HG02938 (cell line): ENCODE data around the gene RTL1.

Source experiments
- ATAC-seq: cut with Tn5 transposase; IDR thresholded peaks from one replicate; pipeline ENCODE4 v1.9.1; 2021; ENCODE audit warnings: mild to moderate bottlenecking, moderate library complexity; ENCODE audit not compliant: unreplicated experiment

The RTL1 gene

GRCh38 chr14:100867631-100868315 lies 35.7 kb downstream of the RTL1 start:
- ATAC-seq = no peak

- no peak for ATAC-seq
Measured at GRCh38 chr14:100866666-100867630, 36.6 kb downstream of the RTL1 start.

- ATAC-seq = no peak
Measured at GRCh38 chr14:100865682-100866591, 37.6 kb downstream of the RTL1 start.

- no peak for ATAC-seq
Measured at GRCh38 chr14:100864960-100865681, 38.4 kb downstream of the RTL1 start.

- ATAC-seq = no peak
Measured at GRCh38 chr14:100864206-100864605, 39.3 kb downstream of the RTL1 start.

GRCh38 chr14:100862793-100863192 lies 40.7 kb downstream of the RTL1 start:
- ATAC-seq = no peak

GRCh38 chr14:100862277-100862676 lies 41.2 kb downstream of the RTL1 start:
- ATAC-seq = no peak

- no peak for ATAC-seq
Measured at GRCh38 chr14:100861937-100862247, 41.6 kb downstream of the RTL1 start.

- no peak for ATAC-seq
Measured at GRCh38 chr14:100861188-100861936, 42.2 kb downstream of the RTL1 start.

- no peak for ATAC-seq
Measured at GRCh38 chr14:100860556-100861187, 42.9 kb downstream of the RTL1 start.

- ATAC-seq = no peak
Measured at GRCh38 chr14:100859781-100860180, 43.7 kb downstream of the RTL1 start.

- no peak for ATAC-seq
Measured at GRCh38 chr14:100858838-100859220, 44.7 kb downstream of the RTL1 start.

- no peak for ATAC-seq
Measured at GRCh38 chr14:100857923-100858837, 45.3 kb downstream of the RTL1 start.

GRCh38 chr14:100857233-100857922 lies 46.1 kb downstream of the RTL1 start:
- no peak for ATAC-seq

GRCh38 chr14:100856056-100856950 lies 47.2 kb downstream of the RTL1 start:
- no peak for ATAC-seq

- no peak for ATAC-seq
Measured at GRCh38 chr14:100855256-100855930, 48.1 kb downstream of the RTL1 start.
